Endothelial cell of umbilical vein (primary cell): ENCODE results near the gene BCL2L2. TPM values are rescaled to one million over a fixed set of nuclear protein-coding genes. Genes with fewer than 3 reads are reported as not detected.

Experiments used
- BruUV-seq: library from RNA; stranded (reverse); fragments of 400-500 nt; replicated peaks from 2 replicates; lab custom pipeline; 2021; lab: Mats Ljungman, UMichigan
- CTCF ChIA-PET: fragments of 300-600, 350-600 bp; sonication (Branson Sonifier 250); formaldehyde crosslinking; loops from one replicate; lab custom pipeline; 2021; ENCODE audit warnings: antibody characterized with exemption, inconsistent platforms; lab: Charles Lee
- POLR2A ChIA-PET: fragments of 300-600, 350-600 bp; sonication (Branson Sonifier 250); formaldehyde crosslinking; loops from one replicate; lab custom pipeline; 2021; ENCODE audit warnings: antibody characterized with exemption, inconsistent platforms; lab: Charles Lee
- DNase-seq: peaks from one replicate; pipeline ENCODE4 v3.0.0-alpha.2; 2011; ENCODE audit warnings: low read depth, low spot score
- FAIRE-seq: peaks from 2 replicates; lab custom pipeline; 2011; peaks lifted over from hg19 to GRCh38; lab: Jason Lieb, UNC
- H2AFZ ChIP-seq: 2 replicates; pipeline ENCODE4 v1.6.0; 2012; ENCODE audit warnings: low read depth, low read length, control low read depth, inconsistent platforms
- H3K27ac ChIP-seq: 2 replicates; pipeline ENCODE4 v1.5.1; 2011; ENCODE audit warnings: low read depth, mild to moderate bottlenecking, control low read depth, low read length, moderate library complexity; ENCODE audit not compliant: insufficient read depth
- H3K27me3 ChIP-seq, 2 experiments: 2 replicates each; pipeline versions ENCODE4 v1.6.0 to v1.6.1; 2011; ENCODE audit warnings: low read length in 2 of 2, mixed read lengths in 1 of 2; ENCODE audit not compliant: control insufficient read depth in 2 of 2, insufficient read depth in 2 of 2
- H3K36me3 ChIP-seq, 2 experiments: 2 replicates in 1 of 2; 3 replicates in 1 of 2; pipeline ENCODE4 v1.5.1; 2011; ENCODE audit warnings: low read length in 2 of 2, mild to moderate bottlenecking in 1 of 2, moderate library complexity in 1 of 2; ENCODE audit not compliant: control insufficient read depth in 2 of 2, insufficient read depth in 2 of 2; ENCODE audit errors: extremely low read depth in 1 of 2
- H3K4me1 ChIP-seq: 3 replicates; pipeline ENCODE4 v1.5.1; 2011; ENCODE audit warnings: mild to moderate bottlenecking, low read length; ENCODE audit not compliant: control insufficient read depth, insufficient read depth; ENCODE audit errors: extremely low read depth
- H3K4me2 ChIP-seq: 2 replicates; pipeline ENCODE4 v1.6.1; 2011; ENCODE audit warnings: low read length, control low read depth, mixed read lengths; ENCODE audit not compliant: insufficient read depth
- H3K4me3 ChIP-seq, 3 experiments: fragments of 200-600 bp in 1 of 3; sonication (generic), shearing (Covaris generic) in 1 of 3; replicated peaks in 1 of 3; 2 replicates each; pipeline ENCODE4 v1.5.1; 2011 to 2016; ENCODE audit warnings: control low read depth in 3 of 3, low read length in 3 of 3, mild to moderate bottlenecking in 2 of 3, inconsistent platforms in 1 of 3, low read depth in 1 of 3, moderate library complexity in 1 of 3; ENCODE audit not compliant: insufficient read depth in 1 of 3
- H3K79me2 ChIP-seq: 2 replicates; pipeline ENCODE4 v1.6.0; 2012; ENCODE audit warnings: low read length, inconsistent platforms; ENCODE audit not compliant: control insufficient read depth, insufficient read depth
- H3K9ac ChIP-seq: replicated peaks from 2 replicates; pipeline ENCODE3; 2011; ENCODE audit warnings: low read length, control low read depth; ENCODE audit not compliant: insufficient read depth; ENCODE audit errors: extremely low read depth
- H3K9me1 ChIP-seq: replicated peaks from 3 replicates; pipeline ENCODE4 v1.6.0; 2011; ENCODE audit warnings: mild to moderate bottlenecking, low read length; ENCODE audit not compliant: control insufficient read depth, insufficient read depth; ENCODE audit errors: extremely low read depth
- H3K9me3 ChIP-seq: replicated peaks from 2 replicates; pipeline ENCODE4 v1.5.1; 2012; ENCODE audit warnings: low read length, inconsistent platforms; ENCODE audit not compliant: control insufficient read depth, insufficient read depth
- H4K20me1 ChIP-seq: replicated peaks from 2 replicates; pipeline ENCODE3; 2011; ENCODE audit warnings: mild to moderate bottlenecking, low read length; ENCODE audit not compliant: control insufficient read depth, insufficient read depth; ENCODE audit errors: extremely low read depth
- CTCF ChIP-seq, 2 donors: IDR thresholded peaks; 1 replicate in 1 of 2; 2 replicates in 1 of 2; pipeline ENCODE4 v1.5.1; 2011; ENCODE audit warnings: low read length in 2 of 2, mild to moderate bottlenecking in 2 of 2, moderate library complexity in 2 of 2, control low read depth in 1 of 2, inconsistent platforms in 1 of 2, low read depth in 1 of 2; ENCODE audit not compliant: insufficient read depth in 1 of 2; ENCODE audit errors: extremely low read depth in 1 of 2
- EZH2 ChIP-seq: IDR thresholded peaks from 2 replicates; pipeline ENCODE4 v1.6.1; 2012; ENCODE audit warnings: borderline replicate concordance, low read depth, mild to moderate bottlenecking, moderate library complexity, low read length, inconsistent platforms; ENCODE audit not compliant: severe bottlenecking
- FOS ChIP-seq: IDR thresholded peaks from 2 replicates; pipeline ENCODE4 v1.6.1; 2011; ENCODE audit warnings: mild to moderate bottlenecking, low read length, moderate library complexity, borderline replicate concordance; ENCODE audit not compliant: insufficient read depth
- GATA2 ChIP-seq: IDR thresholded peaks from 2 replicates; pipeline ENCODE4 v1.7.0; 2011; ENCODE audit warnings: low read depth, mild to moderate bottlenecking, moderate library complexity, mixed read lengths, low read length; ENCODE audit not compliant: insufficient read length, insufficient read depth
- JUN ChIP-seq: IDR thresholded peaks from 2 replicates; pipeline ENCODE4 v1.6.1; 2011; ENCODE audit warnings: borderline replicate concordance, low read depth; ENCODE audit not compliant: insufficient read length, insufficient read depth
- MAX ChIP-seq: IDR thresholded peaks from 2 replicates; pipeline ENCODE4 v1.6.1; 2011; ENCODE audit not compliant: insufficient read depth, insufficient read length
- MYC ChIP-seq: IDR thresholded peaks from one replicate; pipeline ENCODE4 v1.6.1; 2011; ENCODE audit warnings: mild to moderate bottlenecking, low read depth, low read length
- POLR2A ChIP-seq: IDR thresholded peaks from 2 replicates; pipeline ENCODE4 v1.6.1; 2012; ENCODE audit warnings: low read depth, mild to moderate bottlenecking, control low read depth, low read length
- POLR2AphosphoS5 ChIP-seq: IDR thresholded peaks from 2 replicates; pipeline ENCODE4 v1.6.1; 2012; ENCODE audit warnings: low read depth, mild to moderate bottlenecking, control low read depth, low read length, moderate library complexity; ENCODE audit not compliant: insufficient read depth
- dilution Hi-C: fragments of 300-500 bp; cut with MboI; formaldehyde crosslinking; loops from one replicate; pipeline ENCODE4 v1.15.0; 2019; ENCODE audit warnings: low sequenced_read_pairs; ENCODE audit not compliant: extremely low pct_ligation_motif_present
- intact Hi-C: fragments of 100-400 bp; cut with micrococcal nuclease; formaldehyde crosslinking; loops from one replicate; pipeline ENCODE4 v1.10.0; 2022
- polyA plus RNA-seq, 4 experiments: library from polyadenylated mRNA; depleted of rRNA in 3 of 4; stranded (reverse) in 3 of 4; unstranded in 1 of 4; fragments of >200 nt; gene quantifications; 2 replicates each; pipeline versions ENCODE4 v1.2.1 to v1.2.3, GENCODE V29; 2011 to 2012; ENCODE audit warnings: missing spikeins in 1 of 4
- total RNA-seq: library from RNA; stranded (reverse); gene quantifications from 2 replicates; pipeline ENCODE4 v1.2.3, GENCODE V29; 2021

Gene BCL2L2
- total and polyA plus RNA-seq, 2 donors (not counting 3 experiments of a cell fraction or from before 2014, with no cell fraction given) = 19.9 to 24.3 TPM

- H3K4me1 ChIP-seq = peaks cover 6% of the 10 kb centered on the region
- ChIA-PET POLR2A (interaction anchor here (0.7 kb wide), 1 partner anchor 813 kb away, joined by 4 read pairs; no protein-coding TSS in a partner anchor), CTCF (interaction anchor here (1.3 kb wide), 1 partner anchor 14 kb away, joined by 3 read pairs; the partner anchor contains the start of gene PPP1R3E)
- no peak overlapping the region for H3K4me2 ChIP-seq
- intact Hi-C loops (no loop called here), dilution Hi-C loops (no loop called here)
- peaks cover 8% of the 10 kb centered on the region for H3K79me2 ChIP-seq
- DNase-seq (no peak), FAIRE-seq (no peak)
- TF ChIP-seq FOS = peak; percentile 43
- TF ChIP-seq POLR2A = no peak
- no peaks in the 10 kb centered on the region for H3K9me1 ChIP-seq
- H3K4me3 ChIP-seq = no peak overlapping the region
- no peak overlapping the region for H3K9ac ChIP-seq
- H2AFZ ChIP-seq = no peak overlapping the region
- peaks cover 0 to 2% of the 10 kb centered on the region in 2 experiments for H3K36me3 ChIP-seq
- BruUV-seq = no TSS peak
- no peaks in the 10 kb centered on the region for H3K27me3 ChIP-seq
- no peaks in the 10 kb centered on the region for H3K9me3 ChIP-seq
- H4K20me1 ChIP-seq = no peaks in the 10 kb centered on the region
- H3K27ac ChIP-seq = no peak overlapping the region
Observed at GRCh38 chr14:23316300-23316699, 9.7 kb downstream of the BCL2L2 start.

GRCh38 chr14:23319746-23320583, 13.3 kb downstream of the BCL2L2 start:
- Histone ChIP-seq H4K20me1 (no peaks in the 10 kb centered on the region), H3K9me1 (no peaks in the 10 kb centered on the region), H3K9me3 (no peaks in the 10 kb centered on the region), H3K9ac (peak overlapping the region; percentile 58), H2AFZ (peak overlapping the region; percentile 76), H3K27ac (peak overlapping the region; percentile 75), H3K79me2 (peaks cover 27% of the 10 kb centered on the region), H3K27me3 (no peaks in the 10 kb centered on the region), H3K4me2 (peak overlapping the region; percentile 53), H3K4me3 (peak overlapping the region in 2 of 3 experiments; percentile 33 to 34), H3K36me3 (peaks cover 12 to 13% of the 10 kb centered on the region in 2 experiments), H3K4me1 (peaks cover 16% of the 10 kb centered on the region)
- ChIA-PET CTCF (interaction anchor here (1.2 to 2.9 kb wide), 5 partner anchors 13 to 240 kb away, joined by 3 to 20 read pairs (median 15); partner anchors contain the start of gene BCL2L2), POLR2A (no interaction called here)
- dilution Hi-C loops (no loop called here), intact Hi-C loops (loop anchor here (2.0 kb wide), 1 partner anchor 33 kb away; the partner anchor contains the start of gene HOMEZ)
- FAIRE-seq = no peak
- no TSS peak for BruUV-seq
- no peak for DNase-seq
- TF ChIP-seq JUN = no peak
- no peak for TF ChIP-seq POLR2AphosphoS5
- no peak for TF ChIP-seq MYC
- TF ChIP-seq GATA2 = no peak
- no peak for TF ChIP-seq FOS
- TF ChIP-seq MAX = no peak
- no peak for TF ChIP-seq CTCF (IDR thresholded peaks at IDR 0.05; ENCODE audit: extremely low read depth in 1 of 2, insufficient read depth in 1 of 2, low read depth in 1 of 2, low read length in 2 of 2)
- TF ChIP-seq EZH2 = no peak
- TF ChIP-seq POLR2A = no peak
